NT2/D1 (cell line): ENCODE data around the gene STX8.
A peak's percentile ranks its signal among the peaks of the same experiment; 100 is the strongest.

Source experiments
- DNase-seq: peaks from one replicate; pipeline ENCODE4 v3.0.0-alpha.2; 2011; ENCODE audit warnings: low read depth, low spot score
- H3K27me3 ChIP-seq: 2 replicates; pipeline ENCODE4 v1.6.0; 2011; ENCODE audit warnings: mild to moderate bottlenecking; ENCODE audit not compliant: insufficient read length, insufficient read depth
- H3K36me3 ChIP-seq: 2 replicates; pipeline ENCODE4 v1.6.1; 2011; ENCODE audit warnings: mild to moderate bottlenecking, low read length, mixed read lengths; ENCODE audit not compliant: insufficient read depth, insufficient read length
- H3K4me1 ChIP-seq: 2 replicates; pipeline ENCODE4 v1.5.1; 2011; ENCODE audit not compliant: insufficient read depth, insufficient read length
- H3K4me3 ChIP-seq: 2 replicates; pipeline ENCODE4 v1.5.1; 2011; ENCODE audit warnings: low read depth; ENCODE audit not compliant: insufficient read length
- H3K9ac ChIP-seq: 2 replicates; pipeline ENCODE4 v1.6.0; 2011; ENCODE audit warnings: low read depth; ENCODE audit not compliant: insufficient read length
- H3K9me3 ChIP-seq: 2 replicates; pipeline ENCODE4 v1.5.1; 2011; ENCODE audit warnings: mild to moderate bottlenecking, low read length; ENCODE audit not compliant: insufficient read depth
- SUZ12 ChIP-seq: IDR thresholded peaks from 2 replicates; pipeline ENCODE4 v1.6.1; 2011; ENCODE audit not compliant: insufficient read length, insufficient read depth; ENCODE audit errors: extremely low read depth
- YY1 ChIP-seq: IDR thresholded peaks from 2 replicates; pipeline ENCODE4 v1.6.1; 2011; ENCODE audit not compliant: insufficient read length, insufficient read depth
- ZNF274 ChIP-seq: IDR thresholded peaks from 2 replicates; pipeline ENCODE4 v1.6.1; 2011; ENCODE audit warnings: mild to moderate bottlenecking, low read depth, low read length

STX8 gene

DNA sequence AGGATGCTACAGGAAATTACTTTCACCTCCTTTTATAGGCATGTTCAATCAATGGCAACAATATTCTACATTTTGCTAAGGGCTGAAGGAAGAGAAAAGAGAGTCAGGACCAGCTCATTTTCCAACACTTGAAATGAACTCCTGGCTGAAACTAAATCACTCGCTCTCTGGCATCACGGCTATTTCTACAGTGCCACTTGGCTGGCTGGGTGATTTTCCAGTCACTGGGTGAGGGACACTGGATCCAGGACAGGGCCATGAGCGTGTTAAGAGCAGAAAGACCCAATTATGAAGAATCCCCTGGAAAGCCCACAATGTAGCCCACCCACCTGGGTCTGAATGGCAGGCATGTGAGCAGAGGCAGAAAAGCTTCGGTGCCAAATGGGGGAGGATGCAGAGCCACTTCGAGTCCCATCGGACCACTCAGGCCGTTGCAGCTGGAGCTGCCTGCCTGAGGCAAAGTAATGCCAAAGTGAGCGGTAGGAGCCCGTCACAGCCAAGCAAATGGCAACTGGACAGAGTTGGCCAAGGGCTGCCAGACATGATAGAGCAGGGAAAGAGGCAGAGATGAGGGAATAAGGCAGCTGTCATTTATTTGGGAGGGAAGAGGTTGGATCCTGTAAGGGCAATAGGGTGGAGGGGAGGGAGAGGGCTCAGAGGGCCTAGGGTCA, 246.2 kb downstream of the STX8 start:
- H3K9ac ChIP-seq: no peak overlapping the region
- no peak overlapping the region for H3K4me3 ChIP-seq
- H3K27me3 ChIP-seq: peaks cover 59% of the 10 kb centered on the region
- peaks cover 4% of the 10 kb centered on the region; the same call in 1 of the 2 replicates for H3K9me3 ChIP-seq
- TF ChIP-seq YY1: no peak
- TF ChIP-seq ZNF274: no peak
- TF ChIP-seq SUZ12: no peak
- peaks cover 8% of the 10 kb centered on the region for H3K4me1 ChIP-seq
- no peaks in the 10 kb centered on the region for H3K36me3 ChIP-seq
- no peak for DNase-seq

DNA sequence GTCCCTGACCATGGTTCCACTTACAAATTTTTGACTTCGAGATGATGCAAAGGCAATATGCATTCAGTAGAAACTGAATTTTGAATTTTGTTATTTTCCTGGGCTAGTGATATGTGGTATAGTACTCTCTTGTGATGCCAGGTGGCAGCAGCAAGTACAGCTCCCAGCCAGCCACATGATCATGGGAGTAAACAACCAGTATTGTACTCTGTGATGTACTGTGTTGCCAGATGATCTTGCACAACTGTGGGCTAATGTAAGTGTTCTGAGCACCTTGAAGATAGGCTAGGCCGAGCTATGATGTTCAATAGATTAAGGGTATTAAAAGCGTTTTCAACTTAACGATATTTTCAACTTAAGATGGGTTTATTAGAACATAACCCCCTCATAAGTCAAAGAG, 250.8 kb downstream of the STX8 start:
- no peaks in the 10 kb centered on the region for H3K9me3 ChIP-seq
- no peaks in the 10 kb centered on the region for H3K36me3 ChIP-seq
- DNase-seq: no peak
- TF ChIP-seq SUZ12 (no peak), ZNF274 (no peak), YY1 (no peak)
- no peak overlapping the region for H3K4me3 ChIP-seq
- H3K9ac ChIP-seq: no peak overlapping the region
- H3K4me1 ChIP-seq: peaks cover 8% of the 10 kb centered on the region
- H3K27me3 ChIP-seq: peaks cover 51% of the 10 kb centered on the region

- peaks cover 3% of the 10 kb centered on the region for H3K4me1 ChIP-seq
- H3K9me3 ChIP-seq: peaks cover 6% of the 10 kb centered on the region; the same call in 1 of the 2 replicates
- DNase-seq: no peak
- no peak overlapping the region for H3K9ac ChIP-seq
- peaks cover 27% of the 10 kb centered on the region for H3K27me3 ChIP-seq
- H3K36me3 ChIP-seq: no peaks in the 10 kb centered on the region
- H3K4me3 ChIP-seq: no peak overlapping the region
- TF ChIP-seq ZNF274: no peak
- no peak for TF ChIP-seq YY1
- TF ChIP-seq SUZ12: no peak
These were observed 253.3 kb downstream of the STX8 start for GRCh38 chr17:9322326-9322725.

GRCh38 chr17:9321890-9322289, 253.7 kb downstream of the STX8 start:
- Histone ChIP-seq H3K27me3 (peaks cover 24% of the 10 kb centered on the region), H3K9ac (no peak overlapping the region), H3K4me3 (no peak overlapping the region), H3K36me3 (no peaks in the 10 kb centered on the region), H3K9me3 (peaks cover 6% of the 10 kb centered on the region; the same call in 1 of the 2 replicates), H3K4me1 (peaks cover 3% of the 10 kb centered on the region)
- TF ChIP-seq SUZ12 (no peak), ZNF274 (no peak), YY1 (no peak)
- no peak for DNase-seq

DNA sequence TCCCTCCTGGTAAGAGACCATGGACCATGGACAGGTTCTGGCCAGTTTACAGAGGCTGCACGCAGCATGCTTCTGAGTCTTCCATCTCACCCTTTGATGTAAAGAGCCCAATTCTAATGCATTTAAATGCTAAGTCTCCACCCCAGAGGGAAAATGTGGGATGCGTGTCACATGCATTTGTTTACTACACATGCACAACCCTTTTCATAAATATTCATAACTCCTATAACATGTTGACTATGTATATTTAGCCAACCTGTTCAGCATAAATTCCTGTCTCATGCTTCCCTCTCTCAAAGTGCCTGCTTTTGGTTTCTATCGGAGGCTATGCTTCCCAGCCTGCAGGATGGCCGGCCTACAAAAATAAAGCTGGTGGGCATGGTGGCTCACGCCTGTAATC, 260.3 kb downstream of the STX8 start:
- Histone ChIP-seq H3K9ac (no peak overlapping the region), H3K4me3 (no peak overlapping the region), H3K9me3 (peaks cover 6% of the 10 kb centered on the region; the same call in 1 of the 2 replicates), H3K4me1 (no peaks in the 10 kb centered on the region), H3K27me3 (no peaks in the 10 kb centered on the region), H3K36me3 (no peaks in the 10 kb centered on the region)
- TF ChIP-seq ZNF274 (no peak), YY1 (no peak), SUZ12 (no peak)
- no peak for DNase-seq

- DNase-seq: no peak
- H3K4me1 ChIP-seq: no peaks in the 10 kb centered on the region
- H3K9me3 ChIP-seq: 0 out of 2 replicates have a peak, but pooled peaks cover 1% of the 10 kb centered on the region
- no peaks in the 10 kb centered on the region for H3K36me3 ChIP-seq
- no peak overlapping the region for H3K9ac ChIP-seq
- no peak overlapping the region for H3K4me3 ChIP-seq
- TF ChIP-seq ZNF274 (no peak), YY1 (no peak), SUZ12 (no peak)
- H3K27me3 ChIP-seq: no peaks in the 10 kb centered on the region
These were observed 262.3 kb downstream of the STX8 start for GRCh38 chr17:9313346-9313745.

DNA sequence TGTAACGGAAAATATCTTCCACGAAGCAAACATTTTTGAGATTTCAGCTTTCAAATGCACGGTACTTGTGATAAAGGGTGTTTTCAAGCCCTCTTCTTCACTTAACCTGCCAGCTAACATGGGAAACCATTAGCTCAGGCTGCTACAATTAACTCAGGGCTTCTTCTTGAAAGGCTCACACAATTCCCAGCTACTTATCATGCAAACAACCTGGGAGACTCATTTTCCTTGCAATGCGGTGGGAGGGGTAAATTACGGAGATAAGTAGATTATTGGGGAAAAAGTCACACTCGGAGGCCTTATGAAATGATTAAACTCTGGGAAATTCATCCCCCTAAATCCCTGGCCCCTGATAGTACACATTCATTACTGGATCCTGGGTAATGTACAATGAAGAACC, 266.4 kb downstream of the STX8 start:
- no peaks in the 10 kb centered on the region for H3K36me3 ChIP-seq
- H3K9ac ChIP-seq: peak overlapping the region; percentile 4
- DNase-seq: peak; percentile 57
- peaks cover 2% of the 10 kb centered on the region for H3K4me1 ChIP-seq
- no peaks in the 10 kb centered on the region for H3K27me3 ChIP-seq
- TF ChIP-seq YY1: no peak
- no peak for TF ChIP-seq ZNF274
- TF ChIP-seq SUZ12: no peak
- H3K9me3 ChIP-seq: no peaks in the 10 kb centered on the region
- H3K4me3 ChIP-seq: no peak overlapping the region
